NCI-H748 (cell line): Measurements from ENCODE around the gene PCDHA2.
"Not testable (repeated sequence)": the region's sequence is repeated elsewhere in the genome, so short reads cannot be mapped to it uniquely, and the experiment has no call there.

Experiments used
- DNase-seq: peaks from one replicate; lab custom pipeline; 2025; ENCODE audit not compliant: unreplicated experiment; lab: John Stamatoyannopoulos, UW

The PCDHA2 gene

DNA sequence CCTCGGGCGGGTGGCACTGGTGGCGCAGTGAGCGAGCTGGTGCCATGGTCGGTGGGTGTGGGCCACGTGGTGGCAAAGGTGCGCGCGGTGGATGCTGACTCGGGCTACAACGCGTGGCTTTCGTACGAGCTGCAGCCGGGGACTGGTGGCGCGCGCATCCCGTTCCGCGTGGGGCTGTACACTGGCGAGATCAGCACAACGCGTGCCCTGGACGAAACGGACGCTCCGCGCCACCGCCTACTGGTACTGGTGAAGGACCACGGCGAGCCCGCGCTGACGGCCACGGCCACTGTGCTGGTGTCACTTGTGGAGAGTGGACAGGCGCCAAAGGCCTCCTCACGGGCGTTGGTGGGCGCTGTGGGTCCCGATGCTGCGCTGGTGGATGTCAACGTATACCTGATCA, 14.2 kb downstream of the PCDHA2 start:
- no peak for DNase-seq

DNA sequence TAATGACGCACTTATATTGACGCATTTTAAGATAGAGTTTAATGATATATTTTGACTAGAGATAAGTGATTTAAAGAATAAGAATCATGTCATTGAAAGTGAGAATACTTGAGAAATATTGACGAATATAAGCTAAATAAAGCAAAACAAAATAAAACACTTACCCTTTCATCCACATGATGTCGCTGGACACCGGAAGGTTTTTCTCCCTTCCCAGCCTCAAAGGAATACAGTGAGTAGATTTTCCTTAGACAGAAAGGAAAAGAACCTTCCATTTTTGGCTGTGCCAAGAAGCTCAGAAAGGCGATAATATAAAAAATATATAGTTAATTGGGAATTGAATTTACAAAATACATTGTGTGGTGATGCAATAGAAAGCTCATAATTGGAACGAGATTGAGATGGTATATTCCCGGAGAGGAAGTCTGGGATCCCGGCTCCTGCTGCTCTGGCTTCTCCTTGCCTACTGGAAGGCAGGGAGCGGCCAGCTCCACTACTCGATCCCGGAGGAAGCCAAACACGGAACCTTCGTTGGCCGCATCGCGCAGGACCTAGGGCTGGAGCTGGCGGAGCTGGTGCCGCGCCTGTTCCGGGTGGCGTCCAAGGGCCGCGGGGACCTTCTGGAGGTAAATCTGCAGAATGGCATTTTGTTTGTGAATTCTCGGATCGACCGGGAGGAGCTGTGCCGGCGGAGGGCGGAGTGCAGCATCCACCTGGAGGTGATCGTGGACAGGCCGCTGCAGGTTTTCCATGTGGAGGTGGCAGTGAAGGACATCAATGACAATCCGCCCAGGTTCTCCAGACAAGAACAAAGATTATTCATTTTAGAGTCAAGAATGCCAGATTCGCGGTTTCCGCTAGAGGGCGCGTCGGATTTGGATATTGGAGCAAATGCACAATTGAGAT, 27.0 kb downstream of the PCDHA2 start, which contains the start of gene PCDHA5:
TSS of gene PCDHA5 (plus strand) at position 239 of the 906 bp plus-strand sequence.
- no peak for DNase-seq

DNA sequence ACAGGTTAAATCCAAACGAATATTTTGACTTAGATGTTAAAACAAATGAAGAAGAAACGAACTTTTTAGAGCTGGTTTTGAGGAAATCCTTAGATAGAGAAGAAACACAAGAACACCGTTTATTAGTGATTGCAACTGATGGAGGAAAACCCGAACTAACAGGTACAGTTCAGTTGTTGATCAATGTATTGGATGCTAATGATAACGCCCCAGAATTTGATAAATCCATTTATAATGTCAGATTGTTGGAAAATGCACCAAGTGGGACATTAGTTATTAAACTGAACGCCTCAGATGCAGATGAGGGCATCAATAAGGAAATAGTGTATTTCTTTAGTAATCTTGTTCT, 27.6 kb downstream of the PCDHA2 start:
- DNase-seq: no peak

DNA sequence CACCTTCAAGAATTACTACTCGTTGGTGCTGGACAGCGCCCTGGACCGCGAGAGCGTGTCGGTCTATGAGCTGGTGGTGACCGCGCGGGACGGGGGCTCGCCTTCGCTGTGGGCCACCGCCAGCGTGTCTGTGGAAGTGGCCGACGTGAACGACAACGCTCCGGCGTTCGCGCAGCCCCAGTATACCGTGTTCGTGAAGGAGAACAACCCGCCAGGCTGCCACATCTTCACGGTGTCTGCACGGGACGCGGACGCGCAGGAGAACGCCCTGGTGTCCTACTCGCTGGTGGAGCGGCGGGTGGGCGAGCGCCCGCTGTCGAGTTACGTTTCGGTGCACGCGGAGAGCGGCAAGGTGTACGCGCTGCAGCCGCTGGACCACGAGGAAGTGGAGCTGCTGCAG, 28.3 kb downstream of the PCDHA2 start:
- DNase-seq: not testable (repeated sequence)

DNA sequence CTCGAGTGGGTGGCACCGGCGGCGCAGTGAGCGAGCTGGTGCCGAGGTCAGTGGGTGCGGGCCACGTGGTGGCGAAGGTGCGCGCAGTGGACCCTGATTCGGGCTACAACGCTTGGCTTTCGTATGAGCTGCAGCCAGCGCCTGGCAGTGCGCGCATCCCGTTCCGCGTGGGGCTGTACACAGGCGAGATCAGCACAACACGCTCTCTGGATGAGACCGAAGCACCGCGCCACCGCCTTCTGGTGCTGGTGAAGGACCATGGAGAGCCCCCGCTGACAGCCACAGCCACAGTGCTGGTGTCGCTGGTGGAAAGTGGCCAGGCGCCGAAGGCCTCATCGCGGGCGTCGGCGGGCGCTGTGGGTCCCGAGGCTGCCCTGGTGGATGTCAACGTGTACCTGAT, 28.8 kb downstream of the PCDHA2 start:
- no peak for DNase-seq

DNA sequence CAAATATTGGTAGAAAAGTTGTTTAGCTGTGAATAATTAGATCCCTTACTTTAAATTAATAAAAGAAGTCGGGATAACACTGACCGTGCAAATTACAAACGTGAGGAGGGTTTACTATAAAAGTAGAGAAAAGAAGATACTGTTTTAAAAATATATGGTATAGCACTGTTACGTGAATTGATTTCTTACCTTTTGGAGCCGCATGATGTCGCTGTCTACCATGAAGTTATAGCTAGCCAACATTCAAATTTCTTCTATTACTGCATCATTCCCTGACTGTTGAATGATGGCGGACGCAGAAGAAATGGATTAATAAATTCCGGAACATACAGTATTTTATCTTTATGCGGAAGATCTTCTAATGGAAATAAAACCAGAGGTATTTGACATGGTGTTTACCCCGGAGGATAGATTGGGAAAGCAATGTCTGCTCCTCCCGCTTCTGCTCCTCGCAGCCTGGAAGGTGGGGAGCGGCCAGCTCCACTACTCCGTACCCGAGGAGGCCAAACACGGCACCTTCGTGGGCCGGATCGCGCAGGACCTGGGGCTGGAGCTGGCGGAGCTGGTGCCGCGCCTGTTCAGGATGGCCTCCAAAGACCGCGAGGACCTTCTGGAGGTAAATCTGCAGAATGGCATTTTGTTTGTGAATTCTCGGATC, 33.2 kb downstream of the PCDHA2 start, which contains the start of gene PCDHA6:
TSS of gene PCDHA6 (plus strand) at position 257 of the 658 bp plus-strand sequence. CDS start at position 389, 132 bp downstream.
- no peak for DNase-seq

DNA sequence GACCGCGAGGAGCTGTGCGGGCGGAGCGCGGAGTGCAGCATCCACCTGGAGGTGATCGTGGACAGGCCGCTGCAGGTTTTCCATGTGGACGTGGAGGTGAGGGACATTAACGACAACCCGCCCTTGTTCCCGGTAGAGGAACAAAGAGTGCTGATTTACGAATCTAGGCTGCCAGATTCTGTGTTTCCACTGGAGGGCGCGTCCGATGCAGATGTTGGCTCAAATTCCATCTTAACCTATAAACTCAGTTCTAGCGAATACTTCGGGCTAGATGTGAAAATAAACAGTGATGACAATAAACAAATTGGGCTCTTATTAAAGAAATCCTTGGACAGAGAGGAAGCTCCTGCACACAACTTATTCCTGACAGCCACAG, 33.7 kb downstream of the PCDHA2 start:
- DNase-seq: no peak

DNA sequence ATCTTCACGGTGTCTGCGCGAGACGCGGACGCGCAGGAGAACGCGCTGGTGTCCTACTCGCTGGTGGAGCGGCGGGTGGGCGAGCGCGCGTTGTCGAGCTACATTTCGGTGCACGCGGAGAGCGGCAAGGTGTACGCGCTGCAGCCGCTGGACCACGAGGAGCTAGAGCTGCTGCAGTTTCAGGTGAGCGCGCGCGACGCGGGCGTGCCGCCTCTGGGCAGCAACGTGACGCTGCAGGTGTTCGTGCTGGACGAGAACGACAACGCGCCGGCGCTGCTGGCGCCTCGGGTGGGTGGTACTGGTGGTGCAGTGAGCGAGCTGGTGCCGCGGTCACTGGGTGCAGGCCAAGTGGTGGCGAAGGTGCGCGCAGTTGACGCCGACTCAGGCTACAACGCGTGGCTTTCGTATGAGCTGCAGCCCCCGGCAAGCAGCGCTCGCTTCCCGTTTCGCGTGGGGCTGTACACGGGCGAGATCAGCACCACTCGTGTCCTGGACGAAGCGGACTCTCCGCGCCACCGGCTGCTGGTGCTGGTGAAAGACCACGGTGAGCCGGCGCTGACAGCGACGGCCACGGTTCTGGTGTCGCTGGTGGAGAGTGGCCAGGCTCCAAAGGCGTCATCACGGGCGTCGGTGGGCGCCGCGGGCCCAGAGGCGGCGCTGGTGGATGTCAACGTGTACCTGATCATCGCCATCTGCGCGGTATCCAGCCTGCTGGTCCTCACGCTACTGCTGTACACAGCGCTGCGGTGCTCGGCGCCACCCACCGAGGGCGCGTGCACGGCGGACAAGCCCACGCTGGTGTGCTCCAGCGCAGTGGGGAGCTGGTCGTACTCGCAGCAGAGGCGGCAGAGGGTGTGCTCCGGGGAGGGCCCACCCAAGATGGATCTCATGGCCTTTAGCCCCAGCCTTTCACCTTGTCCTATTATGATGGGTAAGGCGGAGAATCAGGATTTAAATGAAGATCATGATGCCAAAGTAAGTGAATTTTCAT, 35.2 kb downstream of the PCDHA2 start:
- not testable (repeated sequence) for DNase-seq

DNA sequence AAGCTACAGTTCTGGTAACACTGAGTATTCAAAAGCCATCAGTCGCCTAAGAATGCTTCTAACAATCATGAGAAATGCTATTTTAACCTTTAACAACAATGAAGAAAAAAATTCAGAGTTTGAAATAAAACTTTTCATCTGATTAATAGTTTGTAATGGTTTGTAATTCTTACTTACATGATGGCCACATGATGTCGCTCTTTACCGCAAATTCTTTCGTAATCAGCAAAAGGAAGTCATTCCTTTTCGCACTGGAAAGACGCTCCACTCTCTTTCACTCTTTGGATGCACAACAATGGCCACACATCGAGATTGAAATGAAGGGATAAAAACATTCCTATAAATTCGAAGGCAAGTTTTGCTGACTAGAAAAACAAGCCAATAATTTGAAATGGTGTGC, 39.3 kb downstream of the PCDHA2 start, which contains the start of gene PCDHA7:
TSS of gene PCDHA7 (plus strand) at position 277 of the 400 bp plus-strand sequence. CDS start at position 392, 115 bp downstream.
- DNase-seq: no peak

DNA sequence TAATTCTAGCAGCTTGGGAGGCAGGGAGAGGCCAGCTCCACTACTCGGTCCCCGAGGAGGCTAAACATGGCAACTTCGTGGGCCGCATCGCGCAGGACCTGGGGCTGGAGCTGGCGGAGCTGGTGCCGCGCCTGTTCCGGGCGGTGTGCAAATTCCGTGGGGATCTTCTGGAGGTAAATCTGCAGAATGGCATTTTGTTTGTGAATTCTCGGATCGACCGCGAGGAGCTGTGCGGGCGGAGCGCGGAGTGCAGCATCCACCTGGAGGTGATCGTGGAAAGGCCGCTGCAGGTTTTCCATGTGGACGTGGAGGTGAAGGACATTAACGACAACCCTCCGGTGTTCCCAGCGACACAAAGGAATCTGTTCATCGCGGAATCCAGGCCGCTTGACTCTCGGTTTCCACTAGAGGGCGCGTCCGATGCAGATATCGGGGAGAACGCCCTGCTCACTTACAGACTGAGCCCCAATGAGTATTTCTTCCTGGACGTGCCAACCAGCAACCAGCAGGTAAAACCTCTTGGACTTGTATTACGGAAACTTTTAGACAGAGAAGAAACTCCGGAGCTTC, 39.9 kb downstream of the PCDHA2 start:
- DNase-seq: not testable (repeated sequence)

DNA sequence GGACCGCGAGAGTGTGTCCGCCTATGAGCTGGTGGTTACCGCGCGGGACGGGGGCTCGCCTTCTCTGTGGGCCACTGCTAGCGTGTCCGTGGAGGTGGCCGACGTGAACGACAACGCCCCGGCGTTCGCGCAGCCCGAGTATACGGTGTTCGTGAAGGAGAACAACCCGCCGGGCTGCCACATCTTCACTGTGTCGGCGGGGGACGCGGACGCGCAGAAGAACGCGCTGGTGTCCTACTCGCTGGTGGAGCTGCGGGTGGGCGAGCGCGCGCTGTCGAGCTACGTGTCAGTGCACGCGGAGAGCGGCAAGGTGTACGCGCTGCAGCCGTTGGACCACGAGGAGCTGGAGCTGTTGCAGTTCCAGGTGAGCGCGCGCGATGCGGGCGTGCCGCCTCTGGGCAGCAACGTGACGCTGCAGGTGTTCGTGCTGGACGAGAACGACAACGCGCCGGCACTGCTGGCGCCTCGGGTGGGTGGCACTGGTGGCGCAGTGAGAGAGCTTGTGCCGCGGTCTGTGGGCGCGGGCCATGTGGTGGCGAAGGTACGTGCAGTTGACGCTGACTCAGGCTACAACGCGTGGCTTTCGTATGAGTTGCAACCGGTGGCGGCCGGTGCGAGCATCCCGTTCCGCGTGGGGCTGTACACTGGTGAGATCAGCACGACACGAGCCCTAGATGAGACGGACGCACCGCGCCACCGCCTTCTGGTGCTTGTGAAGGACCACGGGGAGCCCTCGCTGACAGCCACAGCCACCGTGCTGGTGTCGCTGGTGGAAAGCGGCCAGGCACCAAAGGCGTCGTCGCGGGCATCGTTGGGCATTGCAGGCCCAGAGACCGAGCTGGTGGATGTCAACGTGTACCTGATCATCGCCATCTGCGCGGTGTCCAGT, 41.2 kb downstream of the PCDHA2 start:
- DNase-seq: no peak

DNA sequence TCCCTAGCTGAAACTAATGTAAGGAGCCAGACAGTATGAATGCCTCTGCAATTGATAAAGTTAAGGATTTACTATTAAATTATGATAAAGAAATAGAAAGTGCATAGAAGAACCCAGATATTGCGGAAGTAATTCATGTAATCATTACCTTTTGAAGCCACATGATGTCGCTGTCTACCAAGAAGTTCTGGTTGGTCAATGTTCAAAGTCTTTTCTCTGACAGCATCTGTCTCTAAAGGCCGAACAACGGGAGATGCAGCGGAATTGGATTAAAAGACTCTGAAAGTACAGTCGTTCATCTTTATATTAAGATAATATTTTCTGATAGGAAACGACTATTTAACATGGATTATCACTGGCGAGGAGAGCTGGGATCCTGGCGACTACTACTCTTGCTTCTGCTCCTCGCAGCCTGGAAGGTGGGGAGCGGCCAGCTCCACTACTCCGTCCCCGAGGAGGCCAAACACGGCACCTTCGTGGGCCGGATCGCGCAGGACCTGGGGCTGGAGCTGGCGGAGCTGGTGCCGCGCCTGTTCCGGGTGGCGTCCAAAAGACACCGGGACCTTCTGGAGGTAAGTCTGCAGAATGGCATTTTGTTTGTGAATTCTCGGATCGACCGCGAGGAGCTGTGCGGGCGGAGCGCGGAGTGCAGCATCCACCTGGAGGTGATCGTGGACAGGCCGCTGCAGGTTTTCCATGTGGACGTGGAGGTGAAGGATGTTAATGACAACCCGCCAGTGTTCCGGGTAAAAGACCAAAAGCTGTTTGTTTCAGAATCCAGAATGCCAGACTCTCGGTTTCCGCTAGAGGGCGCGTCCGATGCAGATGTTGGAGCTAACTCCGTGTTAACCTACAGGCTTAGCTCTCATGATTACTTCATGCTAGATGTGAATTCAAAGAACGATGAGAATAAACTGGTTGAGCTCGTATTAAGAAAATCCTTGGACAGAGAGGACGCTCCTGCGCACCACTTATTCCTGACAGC, 46.6 kb downstream of the PCDHA2 start, which contains the start of gene PCDHA8:
TSS of gene PCDHA8 (plus strand) at position 210 of the 985 bp plus-strand sequence. CDS start at position 345, 135 bp downstream.
- DNase-seq: peak; percentile 88

DNA sequence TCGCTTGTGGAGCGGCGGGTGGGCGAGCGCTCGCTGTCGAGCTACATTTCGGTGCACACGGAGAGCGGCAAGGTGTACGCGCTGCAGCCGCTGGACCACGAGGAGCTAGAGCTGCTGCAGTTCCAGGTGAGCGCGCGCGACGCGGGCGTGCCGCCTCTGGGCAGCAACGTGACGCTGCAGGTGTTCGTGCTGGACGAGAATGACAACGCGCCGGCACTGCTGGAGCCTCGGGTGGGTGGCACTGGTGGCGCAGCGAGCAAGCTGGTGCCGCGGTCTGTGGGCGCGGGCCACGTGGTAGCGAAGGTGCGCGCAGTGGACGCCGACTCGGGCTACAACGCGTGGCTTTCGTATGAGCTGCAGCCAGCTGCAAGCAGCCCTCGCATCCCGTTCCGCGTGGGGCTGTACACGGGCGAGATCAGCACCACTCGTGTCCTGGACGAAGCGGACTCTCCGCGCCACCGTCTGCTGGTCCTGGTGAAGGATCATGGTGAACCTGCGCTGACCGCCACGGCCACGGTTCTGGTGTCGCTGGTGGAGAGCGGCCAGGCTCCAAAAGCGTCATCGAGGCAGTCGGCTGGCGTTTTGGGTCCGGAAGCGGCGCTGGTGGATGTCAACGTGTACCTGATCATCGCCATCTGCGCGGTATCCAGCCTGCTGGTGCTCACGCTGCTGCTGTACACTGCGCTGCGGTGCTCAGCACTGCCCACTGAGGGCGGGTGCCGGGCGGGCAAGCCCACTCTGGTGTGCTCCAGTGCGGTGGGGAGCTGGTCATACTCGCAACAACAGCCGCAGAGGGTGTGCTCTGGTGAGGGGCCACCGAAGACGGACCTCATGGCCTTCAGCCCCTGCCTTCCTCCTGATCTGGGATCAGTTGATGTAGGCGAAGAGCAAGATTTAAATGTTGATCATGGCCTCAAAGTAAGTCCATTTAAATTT, 48.4 kb downstream of the PCDHA2 start:
- no peak for DNase-seq
